Caco-2 (cell line): ENCODE data around the gene TCEA3. TPM values are rescaled to one million over a fixed set of nuclear protein-coding genes. Genes with fewer than 3 reads are reported as not detected.

Source experiments
- BruUV-seq: library from RNA; stranded (reverse); fragments of 400-500 nt; replicated peaks from 2 replicates; lab custom pipeline; 2021; lab: Mats Ljungman, UMichigan
- CTCF ChIA-PET: fragments of 300-600 bp; sonication (Branson Sonifier 250); formaldehyde crosslinking; loops from one replicate; lab custom pipeline; 2022; ENCODE audit warnings: antibody characterized with exemption; lab: Charles Lee
- POLR2A ChIA-PET: fragments of 300-600 bp; sonication (Branson Sonifier 250); formaldehyde crosslinking; loops from one replicate; lab custom pipeline; 2022; ENCODE audit warnings: antibody characterized with exemption; lab: Charles Lee
- DNase-seq, 2 experiments: peaks; one replicate each; pipeline versions ENCODE4 v3.0.0 to v3.0.0-alpha.2; 2020 to 2022
- H3K27me3 ChIP-seq: replicated peaks from 2 replicates; pipeline ENCODE4 v1.6.0; 2011; ENCODE audit warnings: low read length; ENCODE audit not compliant: control insufficient read depth, insufficient read depth
- H3K36me3 ChIP-seq: 2 replicates; pipeline ENCODE4 v1.5.1; 2011; ENCODE audit warnings: low read length; ENCODE audit not compliant: control insufficient read depth, insufficient read depth
- H3K4me1 ChIP-seq: fragments of 250-450 bp; sonication (Bioruptor Pico); 2 replicates; pipeline ENCODE4 v1.5.1; 2020; ENCODE audit warnings: mild to moderate bottlenecking
- H3K4me3 ChIP-seq: 2 replicates; pipeline ENCODE4 v1.5.1; 2011; ENCODE audit warnings: low read depth, mild to moderate bottlenecking, control low read depth, low read length
- H3K9me3 ChIP-seq: fragments of 250-450 bp; sonication (Bioruptor Pico); 2 replicates; pipeline ENCODE4 v1.5.1; 2020; ENCODE audit warnings: mild to moderate bottlenecking, moderate library complexity
- H3K27ac Mint-ChIP-seq: one replicate; pipeline ENCODE4 v1.8.0; 2022; ENCODE audit warnings: mixed read lengths; ENCODE audit not compliant: unreplicated experiment
- H3K27me3 Mint-ChIP-seq: one replicate; pipeline ENCODE4 v1.8.0; 2022; ENCODE audit warnings: mixed read lengths; ENCODE audit not compliant: insufficient read depth, unreplicated experiment
- H3K36me3 Mint-ChIP-seq: one replicate; pipeline ENCODE4 v1.8.0; 2022; ENCODE audit warnings: mild to moderate bottlenecking, mixed read lengths; ENCODE audit not compliant: insufficient read depth, unreplicated experiment
- H3K4me1 Mint-ChIP-seq: one replicate; pipeline ENCODE4 v1.8.0; 2022; ENCODE audit warnings: low read depth, mixed read lengths; ENCODE audit not compliant: unreplicated experiment
- H3K4me3 Mint-ChIP-seq: one replicate; pipeline ENCODE4 v1.8.0; 2022; ENCODE audit warnings: mild to moderate bottlenecking, moderate library complexity, mixed read lengths; ENCODE audit not compliant: unreplicated experiment
- H3K9me3 Mint-ChIP-seq: one replicate; pipeline ENCODE4 v1.8.0; 2022; ENCODE audit warnings: mixed read lengths; ENCODE audit not compliant: unreplicated experiment
- intact Hi-C: fragments of 100-400 bp; cut with micrococcal nuclease; formaldehyde crosslinking; loops from one replicate; pipeline ENCODE4 v1.10.0; 2022; ENCODE audit not compliant: unreplicated experiment
- total RNA-seq: library from RNA; stranded (reverse); gene quantifications from 2 replicates; pipeline ENCODE4 v1.2.3, GENCODE V29; 2022
- TF ChIP-seq, protein P1 (sequence below), 2 experiments: fragments of 200-600 bp in 1 of 2; IDR thresholded peaks; 1 replicate in 1 of 2; 2 replicates in 1 of 2; pipeline versions ENCODE4 v1.5.1 to v1.8.0; 2011 to 2022; ENCODE audit warnings: antibody characterized with exemption in 1 of 2, control low read depth in 1 of 2, inconsistent platforms in 1 of 2, low read depth in 1 of 2, low read length in 1 of 2, mild to moderate bottlenecking in 1 of 2, moderate library complexity in 1 of 2; ENCODE audit not compliant: insufficient read depth in 1 of 2, severe bottlenecking in 1 of 2, unreplicated experiment in 1 of 2

The TCEA3 gene
- total RNA-seq, 1 experiment from 2014 or later: 14.6 TPM

GRCh38 chr1:23400324-23401114 is 24.0 kb downstream of the TCEA3 start:
- CTCF ChIA-PET: no interaction called here
- POLR2A ChIA-PET: no interaction called here
- no peaks in the 10 kb centered on the region for H3K27me3 Mint-ChIP-seq
- no peaks in the 10 kb centered on the region for H3K27me3 ChIP-seq
- no peak for DNase-seq
- H3K9me3 Mint-ChIP-seq: no peaks in the 10 kb centered on the region
- H3K4me3 Mint-ChIP-seq: no peak overlapping the region
- no peaks in the 10 kb centered on the region; the same call in 1 of the 2 replicates for H3K36me3 ChIP-seq
- intact Hi-C loops: loop anchor here (5.0 to 10.0 kb wide), 2 partner anchors 56 to 88 kb away; partner anchors contain the start of gene HNRNPR
- BruUV-seq: no TSS peak
- no peaks in the 10 kb centered on the region for H3K9me3 ChIP-seq
- TF ChIP-seq, protein P1, sequence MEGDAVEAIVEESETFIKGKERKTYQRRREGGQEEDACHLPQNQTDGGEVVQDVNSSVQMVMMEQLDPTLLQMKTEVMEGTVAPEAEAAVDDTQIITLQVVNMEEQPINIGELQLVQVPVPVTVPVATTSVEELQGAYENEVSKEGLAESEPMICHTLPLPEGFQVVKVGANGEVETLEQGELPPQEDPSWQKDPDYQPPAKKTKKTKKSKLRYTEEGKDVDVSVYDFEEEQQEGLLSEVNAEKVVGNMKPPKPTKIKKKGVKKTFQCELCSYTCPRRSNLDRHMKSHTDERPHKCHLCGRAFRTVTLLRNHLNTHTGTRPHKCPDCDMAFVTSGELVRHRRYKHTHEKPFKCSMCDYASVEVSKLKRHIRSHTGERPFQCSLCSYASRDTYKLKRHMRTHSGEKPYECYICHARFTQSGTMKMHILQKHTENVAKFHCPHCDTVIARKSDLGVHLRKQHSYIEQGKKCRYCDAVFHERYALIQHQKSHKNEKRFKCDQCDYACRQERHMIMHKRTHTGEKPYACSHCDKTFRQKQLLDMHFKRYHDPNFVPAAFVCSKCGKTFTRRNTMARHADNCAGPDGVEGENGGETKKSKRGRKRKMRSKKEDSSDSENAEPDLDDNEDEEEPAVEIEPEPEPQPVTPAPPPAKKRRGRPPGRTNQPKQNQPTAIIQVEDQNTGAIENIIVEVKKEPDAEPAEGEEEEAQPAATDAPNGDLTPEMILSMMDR (IDR thresholded peaks at IDR 0.05; ENCODE audit: insufficient read depth in 1 of 2, low read depth in 1 of 2, low read length in 1 of 2, severe bottlenecking in 1 of 2, unreplicated experiment in 1 of 2): no peak
- H3K27ac Mint-ChIP-seq: no peak overlapping the region
- no peaks in the 10 kb centered on the region for H3K36me3 Mint-ChIP-seq
- no peak overlapping the region for H3K4me3 ChIP-seq
- H3K4me1 ChIP-seq: 0 out of 2 replicates have a peak, but pooled peaks cover 7% of the 10 kb centered on the region
- H3K4me1 Mint-ChIP-seq: peaks cover 8% of the 10 kb centered on the region

DNA sequence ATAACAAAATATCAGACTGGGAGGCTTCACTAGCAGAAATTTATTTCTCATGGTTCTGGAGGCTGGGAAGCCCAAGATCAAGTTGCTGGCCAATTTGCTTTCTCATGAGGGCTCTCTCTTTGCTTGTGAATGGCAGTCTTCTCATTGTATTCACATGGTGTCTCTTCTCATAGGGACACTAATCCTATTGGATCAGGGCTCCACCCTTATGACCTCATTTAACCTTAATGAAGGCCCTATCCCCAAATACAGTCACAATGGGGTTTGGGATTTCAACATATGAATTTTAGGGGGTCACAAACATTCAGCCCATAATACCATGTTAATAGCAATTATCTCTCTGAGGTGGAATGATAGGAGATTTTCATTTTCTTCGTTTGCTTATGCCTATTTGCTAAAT is 25.3 kb downstream of the TCEA3 start:
- Histone ChIP-seq H3K4me3 (no peak overlapping the region), H3K9me3 (no peaks in the 10 kb centered on the region), H3K27me3 (no peaks in the 10 kb centered on the region), H3K36me3 (no peaks in the 10 kb centered on the region; the same call in 1 of the 2 replicates), H3K4me1 (0 out of 2 replicates have a peak, but pooled peaks cover 7% of the 10 kb centered on the region)
- intact Hi-C loops: no loop called here
- CTCF ChIA-PET: no interaction called here
- no TSS peak for BruUV-seq
- H3K36me3 Mint-ChIP-seq: no peaks in the 10 kb centered on the region
- POLR2A ChIA-PET: no interaction called here
- no peak for DNase-seq
- H3K4me3 Mint-ChIP-seq: no peak overlapping the region
- no peaks in the 10 kb centered on the region for H3K27me3 Mint-ChIP-seq
- TF ChIP-seq, protein P1 (IDR thresholded peaks at IDR 0.05; ENCODE audit: insufficient read depth in 1 of 2, low read depth in 1 of 2, low read length in 1 of 2, severe bottlenecking in 1 of 2, unreplicated experiment in 1 of 2): no peak
- peaks cover 4% of the 10 kb centered on the region for H3K4me1 Mint-ChIP-seq
- no peak overlapping the region for H3K27ac Mint-ChIP-seq
- H3K9me3 Mint-ChIP-seq: no peaks in the 10 kb centered on the region

DNA sequence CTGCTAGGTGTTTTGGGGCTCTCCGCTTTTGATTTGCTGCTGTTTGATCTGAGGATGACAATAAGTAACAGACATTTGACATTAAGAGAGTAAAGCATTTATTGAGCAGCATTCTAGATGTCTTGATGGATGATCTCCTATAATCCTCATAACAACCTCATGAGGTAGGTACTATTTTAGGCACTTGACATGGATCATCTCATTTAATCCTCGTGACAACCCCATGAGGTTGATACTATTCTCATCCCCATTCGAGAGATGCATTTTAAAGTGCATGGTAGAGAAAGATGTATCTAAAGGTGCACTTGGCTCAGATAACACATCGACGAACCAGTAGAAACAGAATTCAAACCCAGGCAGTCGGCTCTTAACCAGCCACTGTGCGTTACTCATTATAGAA is 26.6 kb downstream of the TCEA3 start:
- no peaks in the 10 kb centered on the region for H3K27me3 ChIP-seq
- no peaks in the 10 kb centered on the region for H3K4me1 ChIP-seq
- intact Hi-C loops: no loop called here
- no peak for DNase-seq
- H3K36me3 ChIP-seq: no peaks in the 10 kb centered on the region; the same call in 1 of the 2 replicates
- H3K9me3 ChIP-seq: no peaks in the 10 kb centered on the region
- Mint-ChIP-seq H3K4me1 (no peaks in the 10 kb centered on the region), H3K36me3 (no peaks in the 10 kb centered on the region), H3K27me3 (no peaks in the 10 kb centered on the region), H3K27ac (no peak overlapping the region), H3K4me3 (no peak overlapping the region), H3K9me3 (no peaks in the 10 kb centered on the region)
- ChIA-PET POLR2A (no interaction called here), CTCF (no interaction called here)
- no peak overlapping the region for H3K4me3 ChIP-seq
- no TSS peak for BruUV-seq
- TF ChIP-seq, protein P1 (IDR thresholded peaks at IDR 0.05; ENCODE audit: insufficient read depth in 1 of 2, low read depth in 1 of 2, low read length in 1 of 2, severe bottlenecking in 1 of 2, unreplicated experiment in 1 of 2): no peak
